Stomach (tissue), 19 donors: ENCODE measurements around the gene FAM221A. TPM values are rescaled to one million over a fixed set of nuclear protein-coding genes. Genes with fewer than 3 reads are reported as not detected.
A peak's percentile ranks its signal among the peaks of the same experiment; 100 is the strongest.

Experiments used
- DNase-seq, 2 donors: peaks; one replicate each; pipeline versions ENCODE4 v3.0.0 to v3.0.0-alpha.2; 2013 to 2019
- H3K27ac ChIP-seq, 5 donors: fragments of 200-600 bp in 4 of 5; sonication (generic) in 4 of 5; one replicate each; pipeline ENCODE4 v1.5.1; 2013 to 2019; ENCODE audit warnings: mild to moderate bottlenecking in 1 of 5, moderate library complexity in 1 of 5
- H3K27me3 ChIP-seq, 3 donors: fragments of 200-600 bp; sonication (generic); one replicate each; pipeline ENCODE4 v1.5.1; 2017 to 2019; ENCODE audit warnings: mixed run types in 1 of 3
- H3K36me3 ChIP-seq, 4 donors: fragments of 200-600 bp; sonication (generic); 1 replicate in 3 of 4; 2 replicates in 1 of 4; pipeline ENCODE4 v1.5.1; 2016 to 2019
- H3K4me1 ChIP-seq, 4 donors: fragments of 200-600 bp; sonication (generic); one replicate each; pipeline ENCODE4 v1.5.1; 2016 to 2019
- H3K4me3 ChIP-seq, 4 donors: fragments of 200-600 bp; sonication (generic) in 3 of 4; one replicate each; pipeline ENCODE4 v1.5.1; 2016 to 2019; ENCODE audit warnings: mild to moderate bottlenecking in 1 of 4
- H3K9me3 ChIP-seq, 4 donors: fragments of 200-600 bp; sonication (generic); one replicate each; pipeline ENCODE4 v1.5.1; 2016 to 2019
- EP300 ChIP-seq: sonication (generic); formaldehyde crosslinking; IDR thresholded peaks from one replicate; pipeline ENCODE4 v1.6.1; 2017; ENCODE audit warnings: antibody characterized with exemption
- POLR2A ChIP-seq, 4 donors: fragments of 450-650 bp; IDR thresholded peaks; one replicate each; pipeline ENCODE4 v1.6.1; 2016; ENCODE audit warnings: antibody characterized with exemption in 4 of 4, control low read depth in 2 of 4, mild to moderate bottlenecking in 1 of 4, moderate library complexity in 1 of 4
- POLR2AphosphoS5 ChIP-seq, 3 donors: sonication (generic); formaldehyde crosslinking; IDR thresholded peaks; one replicate each; pipeline ENCODE4 v1.6.1; 2016; ENCODE audit warnings: antibody characterized with exemption in 3 of 3
- WGBS, 5 donors: extraction: QIAGEN DNeasy Blood & Tissue Kit in 3 of 5; methylation state at CpG; one replicate each; pipeline versions ENCODE4 v1.1.5 to v1.1.7; 2013 to 2018; 5-methylcytosine and 5-hydroxymethylcytosine counted together
- intact Hi-C: fragments of 100-400 bp; cut with DNase I; formaldehyde crosslinking; loops from one replicate; pipeline ENCODE4 v1.15.1; 2023; ENCODE audit warnings: low total_unique reads
- long read RNA-seq, 10 donors: transcript quantifications; one replicate each; lab custom pipeline, GENCODE V29; 2026
- polyA plus RNA-seq, 3 donors: library from polyadenylated mRNA; stranded (reverse); fragments of 200-250 nt; gene quantifications; one replicate each; pipeline ENCODE4 v1.2.3, GENCODE V29; 2013
- total RNA-seq, 5 donors: library from RNA; depleted of rRNA; stranded (reverse); fragments of >200 nt; gene quantifications; one replicate each; pipeline versions ENCODE4 v1.1.0 to v1.2.3, GENCODE V29; 2014 to 2016
- TF ChIP-seq, protein P1 (sequence below), 7 experiments: fragments of 450-650 bp in 4 of 7; fragments of 200-600 bp in 3 of 7; sonication (generic) in 3 of 7; IDR thresholded peaks; one replicate each; pipeline ENCODE4 v1.5.1; 2016 to 2019; ENCODE audit warnings: antibody characterized with exemption in 7 of 7, control low read depth in 2 of 7, mild to moderate bottlenecking in 1 of 7
- donor health status: healthy with polysubstance abuse.
- donor health status: Bipolar disorder and iron deficiency.
- donor health status: healthy.

The FAM221A gene, protein sequence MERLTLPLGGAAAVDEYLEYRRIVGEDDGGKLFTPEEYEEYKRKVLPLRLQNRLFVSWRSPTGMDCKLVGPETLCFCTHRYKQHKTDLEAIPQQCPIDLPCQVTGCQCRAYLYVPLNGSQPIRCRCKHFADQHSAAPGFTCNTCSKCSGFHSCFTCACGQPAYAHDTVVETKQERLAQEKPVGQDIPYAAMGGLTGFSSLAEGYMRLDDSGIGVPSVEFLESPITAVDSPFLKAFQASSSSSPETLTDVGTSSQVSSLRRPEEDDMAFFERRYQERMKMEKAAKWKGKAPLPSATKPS
- 10 to 100 TPM; 15.4 to 79.9 (median 30.3) TPM for total RNA-seq
- polyA plus RNA-seq: 10 to 100 TPM; 10.6 to 19.9 (median 10.9) TPM
- long read RNA-seq, donor 1, partial matches to known transcripts: 0 of 3 reads
- long read RNA-seq, donor 1, other reads (novel, unspliced or antisense): 0 of 3 reads
- long read RNA-seq, donor 2, partial matches to known transcripts: 5 of 10 reads
- long read RNA-seq, donor 2, other reads (novel, unspliced or antisense): 0 of 10 reads
- long read RNA-seq, donor 3, partial matches to known transcripts: 6 of 9 reads
- long read RNA-seq, donor 3, other reads (novel, unspliced or antisense): 0 of 9 reads
- long read RNA-seq, donor 4, partial matches to known transcripts: 0 of 1 reads
- long read RNA-seq, donor 4, other reads (novel, unspliced or antisense): 0 of 1 reads
- long read RNA-seq, donor 5, partial matches to known transcripts: 0 of 4 reads
- long read RNA-seq, donor 5, other reads (novel, unspliced or antisense): 0 of 4 reads
- long read RNA-seq, donor 6, partial matches to known transcripts: 17 of 22 reads
- long read RNA-seq, donor 6, other reads (novel, unspliced or antisense): 0 of 22 reads
- long read RNA-seq, donor 7, partial matches to known transcripts: 0 of 3 reads
- long read RNA-seq, donor 7, other reads (novel, unspliced or antisense): 0 of 3 reads
- long read RNA-seq, donor 8, partial matches to known transcripts: 0 of 4 reads
- long read RNA-seq, donor 8, other reads (novel, unspliced or antisense): 0 of 4 reads
- long read RNA-seq, donor 9, partial matches to known transcripts: 0 of 3 reads
- long read RNA-seq, donor 9, other reads (novel, unspliced or antisense): 0 of 3 reads
- long read RNA-seq, donor 10, partial matches to known transcripts: 0 of 2 reads
- long read RNA-seq, donor 10, other reads (novel, unspliced or antisense): 0 of 2 reads

GRCh38 chr7:23679898-23680413 is at the start of gene FAM221A:
Gene FAM221A (plus strand): TSS chr7:23680199. CDS start chr7:23680219, 20 bp downstream.
- Histone ChIP-seq H3K4me3 (peak within 1 kb of the TSS; percentile 57 to 92 (median 74)), H3K36me3 (no peaks in the 10 kb centered on the region), H3K9me3 (no peaks in the 10 kb centered on the region), H3K27ac (peak within 1 kb of the TSS; percentile 90 to 99 (median 96)), H3K4me1 (peaks cover 9 to 45% (median 29%) of the 10 kb centered on the region in 4 donors), H3K27me3 (no peaks in the 10 kb centered on the region)
- TF ChIP-seq EP300: no peak
- peak in 1 of 4 donors; percentile 39 for TF ChIP-seq POLR2A (IDR thresholded peaks at IDR 0.05)
- TF ChIP-seq, protein P1, sequence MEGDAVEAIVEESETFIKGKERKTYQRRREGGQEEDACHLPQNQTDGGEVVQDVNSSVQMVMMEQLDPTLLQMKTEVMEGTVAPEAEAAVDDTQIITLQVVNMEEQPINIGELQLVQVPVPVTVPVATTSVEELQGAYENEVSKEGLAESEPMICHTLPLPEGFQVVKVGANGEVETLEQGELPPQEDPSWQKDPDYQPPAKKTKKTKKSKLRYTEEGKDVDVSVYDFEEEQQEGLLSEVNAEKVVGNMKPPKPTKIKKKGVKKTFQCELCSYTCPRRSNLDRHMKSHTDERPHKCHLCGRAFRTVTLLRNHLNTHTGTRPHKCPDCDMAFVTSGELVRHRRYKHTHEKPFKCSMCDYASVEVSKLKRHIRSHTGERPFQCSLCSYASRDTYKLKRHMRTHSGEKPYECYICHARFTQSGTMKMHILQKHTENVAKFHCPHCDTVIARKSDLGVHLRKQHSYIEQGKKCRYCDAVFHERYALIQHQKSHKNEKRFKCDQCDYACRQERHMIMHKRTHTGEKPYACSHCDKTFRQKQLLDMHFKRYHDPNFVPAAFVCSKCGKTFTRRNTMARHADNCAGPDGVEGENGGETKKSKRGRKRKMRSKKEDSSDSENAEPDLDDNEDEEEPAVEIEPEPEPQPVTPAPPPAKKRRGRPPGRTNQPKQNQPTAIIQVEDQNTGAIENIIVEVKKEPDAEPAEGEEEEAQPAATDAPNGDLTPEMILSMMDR (IDR thresholded peaks at IDR 0.05): peak in 5 of 7 experiments; percentile 36 to 90 (median 83)
- TF ChIP-seq POLR2AphosphoS5 (IDR thresholded peaks at IDR 0.05): peak in 2 of 3 donors; percentile 69 to 76
- DNase-seq: peak; percentile 93 to 96
- 0 to 2% (median 1%) methylated on average over 31 to 53 of the region's 53 CpGs for WGBS, 5 donors
- intact Hi-C loops: no loop called here

DNA sequence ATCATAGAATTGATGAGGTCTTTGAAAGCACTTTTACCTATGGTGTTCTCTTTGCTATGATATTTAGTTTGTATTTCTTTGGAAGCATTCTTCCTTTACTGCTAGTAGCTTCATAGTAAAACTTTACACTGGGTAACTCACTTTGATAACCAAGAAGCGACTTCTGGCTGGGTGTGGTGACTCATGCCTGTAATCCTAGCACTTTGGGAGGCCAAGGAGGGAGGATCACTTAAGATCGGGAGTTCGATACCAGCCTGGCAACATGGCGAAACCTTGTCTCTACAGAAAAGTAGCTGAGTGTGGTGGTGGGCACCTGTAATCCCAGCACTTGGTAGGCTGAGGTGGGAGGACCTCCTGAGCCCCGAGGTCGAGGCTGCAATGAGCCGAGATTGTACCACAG is 46.6 kb upstream of the FAM221A start:
- Histone ChIP-seq H3K4me1 (no peaks in the 10 kb centered on the region), H3K36me3 (peaks cover 0 to 6% (median 0%) of the 10 kb centered on the region in 4 donors), H3K9me3 (no peaks in the 10 kb centered on the region), H3K27me3 (no peaks in the 10 kb centered on the region), H3K27ac (no peak overlapping the region), H3K4me3 (no peak overlapping the region)
- no peak for DNase-seq
- 93 to 97% (median 95%) methylated on average over 7 of the region's 7 CpGs for WGBS, 5 donors
- intact Hi-C loops: no loop called here
- TF ChIP-seq, protein P1 (IDR thresholded peaks at IDR 0.05): no peak
- TF ChIP-seq POLR2A (IDR thresholded peaks at IDR 0.05): no peak
- TF ChIP-seq EP300: no peak
- TF ChIP-seq POLR2AphosphoS5 (IDR thresholded peaks at IDR 0.05): no peak

- Histone ChIP-seq H3K4me1 (no peaks in the 10 kb centered on the region), H3K27me3 (no peaks in the 10 kb centered on the region), H3K27ac (no peak overlapping the region), H3K4me3 (no peak overlapping the region), H3K9me3 (no peaks in the 10 kb centered on the region), H3K36me3 (peaks cover 0 to 9% (median 0%) of the 10 kb centered on the region in 4 donors)
- intact Hi-C loops: no loop called here
- DNase-seq: no peak
- WGBS, 5 donors: 96 to 100% (median 97%) methylated on average over 1 of the region's 1 CpG
- TF ChIP-seq EP300 (no peak), POLR2A (IDR thresholded peaks at IDR 0.05) (no peak), POLR2AphosphoS5 (IDR thresholded peaks at IDR 0.05) (no peak)
- TF ChIP-seq, protein P1 (IDR thresholded peaks at IDR 0.05): no peak
These were observed 34.2 kb upstream of the FAM221A start for GRCh38 chr7:23645822-23646221.
